Neural progenitor cell (in vitro differentiated cells): ENCODE measurements around the gene CELF5. TPM values are rescaled to one million over a fixed set of nuclear protein-coding genes. Genes with fewer than 3 reads are reported as not detected.

Source experiments
- DNase-seq: peaks from one replicate; pipeline ENCODE4 v3.0.0-alpha.2; 2016; ENCODE audit warnings: low spot score
- H2AFZ ChIP-seq: fragments of 200-600 bp; sonication (generic); replicated peaks from 2 replicates; pipeline ENCODE4 v1.6.1; 2016; ENCODE audit warnings: antibody characterized with exemption
- H3F3A ChIP-seq: fragments of 200-600 bp; sonication (generic); 2 replicates; pipeline ENCODE4 v1.6.1; 2016; ENCODE audit warnings: antibody characterized with exemption, low read depth
- H3K27ac ChIP-seq: fragments of 200-600 bp; sonication (generic); 2 replicates; pipeline ENCODE4 v1.5.1; 2016; ENCODE audit warnings: mild to moderate bottlenecking
- H3K27me3 ChIP-seq: fragments of 200-600 bp; sonication (generic); 2 replicates; pipeline ENCODE4 v1.6.1; 2016; ENCODE audit warnings: mild to moderate bottlenecking, moderate library complexity
- H3K36me3 ChIP-seq: fragments of 200-600 bp; sonication (generic); 2 replicates; pipeline ENCODE4 v1.5.1; 2016
- H3K4me1 ChIP-seq: fragments of 200-600 bp; sonication (generic); 2 replicates; pipeline ENCODE4 v1.6.1; 2016; ENCODE audit warnings: mixed run types
- H3K4me2 ChIP-seq: fragments of 200-600 bp; sonication (generic); 2 replicates; pipeline ENCODE4 v1.6.1; 2016
- H3K4me3 ChIP-seq: fragments of 200-600 bp; sonication (generic); 2 replicates; pipeline ENCODE4 v1.5.1; 2016
- H3K79me2 ChIP-seq: fragments of 200-600 bp; sonication (generic); 2 replicates; pipeline ENCODE4 v1.6.1; 2016; ENCODE audit warnings: low read depth
- H3K9ac ChIP-seq: fragments of 200-600 bp; sonication (generic); 2 replicates; pipeline ENCODE4 v1.6.1; 2016
- H3K9me3 ChIP-seq: fragments of 200-600 bp; sonication (generic); 2 replicates; pipeline ENCODE4 v1.5.1; 2016; ENCODE audit warnings: low read depth
- H4K20me1 ChIP-seq: fragments of 200-600 bp; sonication (generic); 2 replicates; pipeline ENCODE4 v1.6.1; 2016; ENCODE audit warnings: low read depth
- H3K27ac Mint-ChIP-seq: 3 replicates; pipeline ENCODE4 v1.8.0; 2021; ENCODE audit warnings: mixed read lengths
- H3K27me3 Mint-ChIP-seq: 2 replicates; pipeline ENCODE4 v1.8.0; 2022; ENCODE audit warnings: low read depth, mild to moderate bottlenecking, inconsistent platforms, moderate library complexity, mixed read lengths; ENCODE audit not compliant: insufficient read depth
- H3K36me3 Mint-ChIP-seq: 3 replicates; pipeline ENCODE4 v1.8.0; 2021; ENCODE audit warnings: mixed read lengths
- H3K4me1 Mint-ChIP-seq: 3 replicates; pipeline ENCODE4 v1.8.0; 2021; ENCODE audit warnings: mixed read lengths
- H3K4me3 Mint-ChIP-seq: 3 replicates; pipeline ENCODE4 v1.8.0; 2021; ENCODE audit warnings: mild to moderate bottlenecking, moderate library complexity, mixed read lengths
- H3K9me3 Mint-ChIP-seq: 3 replicates; pipeline ENCODE4 v1.8.0; 2020; ENCODE audit warnings: mixed read lengths
- CTCF ChIP-seq: fragments of 200-600 bp; sonication (generic); IDR thresholded peaks from 2 replicates; pipeline ENCODE4 v1.5.1; 2017; ENCODE audit warnings: antibody characterized with exemption, mild to moderate bottlenecking
- EZH2 ChIP-seq: fragments of 200-600 bp; sonication (generic); IDR thresholded peaks from 2 replicates; pipeline ENCODE4 v1.6.1; 2017; ENCODE audit warnings: antibody characterized with exemption, mild to moderate bottlenecking, moderate library complexity
- EZH2phosphoT487 ChIP-seq: fragments of 200-600 bp; sonication (generic); IDR thresholded peaks from 2 replicates; pipeline ENCODE4 v1.6.1; 2017; ENCODE audit warnings: antibody characterized with exemption
- total RNA-seq: library from RNA; depleted of rRNA; stranded (reverse); fragments of >200 nt; gene quantifications from 2 replicates; pipeline ENCODE4 v1.2.3, GENCODE V29; 2015; ENCODE audit warnings: low replicate concordance

CELF5 gene
- total RNA-seq, 1 donor from 2014 or later, result 7.9 TPM

- H3K4me2 ChIP-seq, result no peak overlapping the region
- no peaks in the 10 kb centered on the region for H3K79me2 ChIP-seq
- H3K27me3 Mint-ChIP-seq, result no peaks in the 10 kb centered on the region
- no peaks in the 10 kb centered on the region for H3K36me3 ChIP-seq
- H2AFZ ChIP-seq, result no peak overlapping the region
- peaks cover 24% of the 10 kb centered on the region for H4K20me1 ChIP-seq
- peaks cover 6% of the 10 kb centered on the region for H3F3A ChIP-seq
- peak; percentile 23 for DNase-seq
- no peak for TF ChIP-seq EZH2
- H3K36me3 Mint-ChIP-seq, result peaks cover 12% of the 10 kb centered on the region
- H3K9ac ChIP-seq, result no peak overlapping the region
- no peak overlapping the region for H3K27ac Mint-ChIP-seq
- no peaks in the 10 kb centered on the region for H3K4me1 ChIP-seq
- H3K4me3 Mint-ChIP-seq, result no peak overlapping the region
- H3K27me3 ChIP-seq, result no peaks in the 10 kb centered on the region
- no peak overlapping the region for H3K27ac ChIP-seq
- peaks cover 4% of the 10 kb centered on the region for H3K4me1 Mint-ChIP-seq
- no peaks in the 10 kb centered on the region for H3K9me3 ChIP-seq
- H3K4me3 ChIP-seq, result no peak overlapping the region
- H3K9me3 Mint-ChIP-seq, result peaks cover 6% of the 10 kb centered on the region
These were observed 24.9 kb downstream of the CELF5 start for GRCh38 chr19:3249408-3249807.

GRCh38 chr19:3250675-3251074, 26.2 kb downstream of the CELF5 start:
- peaks cover 4% of the 10 kb centered on the region for H3K4me1 Mint-ChIP-seq
- Histone ChIP-seq H3K79me2 (no peaks in the 10 kb centered on the region), H3K27ac (no peak overlapping the region), H2AFZ (no peak overlapping the region), H4K20me1 (peaks cover 17% of the 10 kb centered on the region), H3K36me3 (no peaks in the 10 kb centered on the region), H3K4me2 (no peak overlapping the region), H3K9ac (no peak overlapping the region), H3K4me3 (no peak overlapping the region), H3K27me3 (no peaks in the 10 kb centered on the region), H3K4me1 (no peaks in the 10 kb centered on the region), H3K9me3 (no peaks in the 10 kb centered on the region), H3F3A (no peaks in the 10 kb centered on the region)
- no peak overlapping the region for H3K27ac Mint-ChIP-seq
- no peaks in the 10 kb centered on the region for H3K27me3 Mint-ChIP-seq
- no peak overlapping the region for H3K4me3 Mint-ChIP-seq
- TF ChIP-seq EZH2phosphoT487, result no peak
- TF ChIP-seq EZH2, result no peak
- peak; percentile 44 for TF ChIP-seq CTCF
- peaks cover 15% of the 10 kb centered on the region for H3K36me3 Mint-ChIP-seq
- peaks cover 6% of the 10 kb centered on the region for H3K9me3 Mint-ChIP-seq
- no peak for DNase-seq

GRCh38 chr19:3251229-3251628, 26.8 kb downstream of the CELF5 start:
- no peak overlapping the region for H3K4me3 ChIP-seq
- Mint-ChIP-seq H3K4me3 (no peak overlapping the region), H3K27ac (no peak overlapping the region), H3K36me3 (peaks cover 15% of the 10 kb centered on the region), H3K27me3 (no peaks in the 10 kb centered on the region), H3K9me3 (peaks cover 6% of the 10 kb centered on the region), H3K4me1 (peaks cover 4% of the 10 kb centered on the region)
- H3K27me3 ChIP-seq, result no peaks in the 10 kb centered on the region
- H4K20me1 ChIP-seq, result peaks cover 17% of the 10 kb centered on the region
- H3K4me2 ChIP-seq, result no peak overlapping the region
- no peaks in the 10 kb centered on the region for H3K4me1 ChIP-seq
- H3K79me2 ChIP-seq, result no peaks in the 10 kb centered on the region
- H3K9ac ChIP-seq, result no peak overlapping the region
- H3K36me3 ChIP-seq, result no peaks in the 10 kb centered on the region
- H3K9me3 ChIP-seq, result no peaks in the 10 kb centered on the region
- H3F3A ChIP-seq, result no peaks in the 10 kb centered on the region
- no peak for TF ChIP-seq CTCF
- no peak for TF ChIP-seq EZH2
- TF ChIP-seq EZH2phosphoT487, result no peak
- H3K27ac ChIP-seq, result no peak overlapping the region
- DNase-seq, result no peak
- no peak overlapping the region for H2AFZ ChIP-seq

- Mint-ChIP-seq H3K27me3 (no peaks in the 10 kb centered on the region), H3K36me3 (peaks cover 15% of the 10 kb centered on the region), H3K4me3 (no peak overlapping the region), H3K4me1 (peaks cover 4% of the 10 kb centered on the region), H3K9me3 (peaks cover 6% of the 10 kb centered on the region), H3K27ac (no peak overlapping the region)
- H3K4me3 ChIP-seq, result no peak overlapping the region
- no peak overlapping the region for H2AFZ ChIP-seq
- no peaks in the 10 kb centered on the region for H3K9me3 ChIP-seq
- DNase-seq, result no peak
- peaks cover 10% of the 10 kb centered on the region for H4K20me1 ChIP-seq
- TF ChIP-seq CTCF (no peak), EZH2 (no peak), EZH2phosphoT487 (no peak)
- H3K4me2 ChIP-seq, result no peak overlapping the region
- no peaks in the 10 kb centered on the region for H3K4me1 ChIP-seq
- no peak overlapping the region for H3K27ac ChIP-seq
- no peaks in the 10 kb centered on the region for H3K27me3 ChIP-seq
- no peaks in the 10 kb centered on the region for H3K79me2 ChIP-seq
- no peaks in the 10 kb centered on the region for H3F3A ChIP-seq
- H3K9ac ChIP-seq, result no peak overlapping the region
- H3K36me3 ChIP-seq, result no peaks in the 10 kb centered on the region
These were observed 28.2 kb downstream of the CELF5 start for GRCh38 chr19:3252650-3253049.
